Hematopoietic multipotent progenitor cell treated with erythropoietin and hydrocortisone succinate and interleukin-3 and kit ligand, for 8 days (in vitro differentiated cells): ENCODE measurements around the gene SERPINB7.

Source experiments
- DNase-seq: peaks from one replicate; pipeline ENCODE4 v3.0.0-alpha.2; 2015

SERPINB7 gene

DNA sequence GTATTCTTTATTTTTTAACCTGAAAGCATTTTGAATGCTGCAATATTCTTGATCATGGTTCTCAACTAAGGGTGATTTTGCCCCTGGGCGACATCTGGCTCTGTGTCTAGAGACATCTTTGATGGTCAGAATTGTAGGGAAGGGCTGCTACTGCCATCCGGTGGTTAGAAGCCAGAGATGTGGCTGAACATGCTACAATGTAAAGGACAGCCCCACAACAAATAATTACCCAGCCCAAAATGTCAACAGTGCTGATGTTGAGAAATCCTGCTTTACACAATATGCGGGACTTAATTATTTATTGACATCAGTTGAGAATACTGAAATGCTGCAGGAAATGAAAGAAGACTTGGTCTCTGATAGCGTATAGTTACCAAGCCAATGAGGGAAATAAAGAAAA lies 74.8 kb downstream of the SERPINB7 start:
- DNase-seq, result peak; percentile 34

DNA sequence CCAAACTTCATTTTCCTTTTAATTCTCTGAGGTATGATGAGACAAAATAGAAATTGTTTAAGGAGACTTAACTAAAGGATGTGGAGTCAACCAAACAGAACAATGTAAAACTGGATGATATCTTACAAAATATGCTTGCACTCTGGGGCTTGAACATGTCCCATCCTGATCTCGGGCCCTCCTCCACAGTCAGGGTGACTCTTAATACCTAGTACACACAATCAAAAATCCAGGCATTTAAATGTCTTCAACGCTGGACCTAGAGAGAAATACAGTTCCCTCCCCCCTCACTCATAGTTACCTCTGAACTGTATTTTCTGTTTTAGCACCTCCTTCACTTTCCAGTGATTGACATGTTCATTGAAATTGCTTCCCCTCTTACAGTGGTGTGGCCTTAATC lies 75.4 kb downstream of the SERPINB7 start:
- DNase-seq, result no peak
